Neural cell (in vitro differentiated cells): ENCODE results near the gene ITGB3. TPM values are rescaled to one million over a fixed set of nuclear protein-coding genes. Genes with fewer than 3 reads are reported as not detected.
A peak's percentile ranks its signal among the peaks of the same experiment; 100 is the strongest.

Source experiments
- H2AFZ ChIP-seq: fragments of 200-600, 300-800 bp; sonication (generic), shearing (Covaris generic); 2 replicates; pipeline ENCODE4 v1.6.0; 2014; ENCODE audit warnings: low read depth, mild to moderate bottlenecking, antibody characterized with exemption, low read length, moderate library complexity
- H3F3A ChIP-seq: fragments of 200-600 bp; shearing (Covaris generic); 2 replicates; pipeline ENCODE4 v1.6.1; 2016; ENCODE audit warnings: mild to moderate bottlenecking, moderate library complexity, mixed read lengths, antibody characterized with exemption, low read length; ENCODE audit not compliant: insufficient read depth, poor library complexity, severe bottlenecking
- H3K27ac ChIP-seq: fragments of 200-600, 300-800 bp; sonication (generic), shearing (Covaris generic); 2 replicates; pipeline ENCODE4 v1.5.1; 2014; ENCODE audit warnings: mild to moderate bottlenecking, low read length, moderate library complexity
- H3K27me3 ChIP-seq: fragments of 300-800, 200-600 bp; sonication (generic), shearing (Covaris generic); 2 replicates; pipeline ENCODE4 v1.6.0; 2014; ENCODE audit warnings: mild to moderate bottlenecking, low read depth, low read length, moderate library complexity; ENCODE audit not compliant: insufficient read depth
- H3K36me3 ChIP-seq: fragments of 300-800, 200-600 bp; sonication (generic), shearing (Covaris generic); 2 replicates; pipeline ENCODE4 v1.5.1; 2014; ENCODE audit warnings: mild to moderate bottlenecking, antibody characterized with exemption, low read length, moderate library complexity; ENCODE audit not compliant: insufficient read depth
- H3K4me2 ChIP-seq: fragments of 300-800, 200-600 bp; sonication (generic), shearing (Covaris generic); 2 replicates; pipeline ENCODE4 v1.6.0; 2014; ENCODE audit warnings: mild to moderate bottlenecking, low read length
- H3K4me3 ChIP-seq: fragments of 300-800, 200-600 bp; sonication (generic), shearing (Covaris generic); 2 replicates; pipeline ENCODE4 v1.5.1; 2014; ENCODE audit warnings: mild to moderate bottlenecking, low read length, moderate library complexity
- H3K79me2 ChIP-seq: fragments of 200-600 bp; shearing (Covaris generic); replicated peaks from 2 replicates; pipeline ENCODE4 v1.6.0; 2014; ENCODE audit warnings: mild to moderate bottlenecking, low read length, moderate library complexity; ENCODE audit not compliant: insufficient read depth
- H3K9ac ChIP-seq: fragments of 300-800, 200-600 bp; sonication (generic), shearing (Covaris generic); 2 replicates; pipeline ENCODE4 v1.6.1; 2016; ENCODE audit warnings: mild to moderate bottlenecking, low read length, mixed read lengths
- H3K9me2 ChIP-seq: fragments of 200-600 bp; shearing (Covaris generic); 2 replicates; pipeline ENCODE4 v1.6.1; 2016; ENCODE audit warnings: mild to moderate bottlenecking, low read length, mixed read lengths; ENCODE audit not compliant: insufficient read depth
- H3K9me3 ChIP-seq: fragments of 200-600, 300-800 bp; sonication (generic), shearing (Covaris generic); 2 replicates; pipeline ENCODE4 v1.6.1; 2016; ENCODE audit warnings: mild to moderate bottlenecking, mixed run types, low read length, moderate library complexity, mixed read lengths
- H4K20me1 ChIP-seq: fragments of 200-600 bp; shearing (Covaris generic); 2 replicates; pipeline ENCODE4 v1.6.1; 2016; ENCODE audit warnings: mild to moderate bottlenecking, mixed run types; ENCODE audit not compliant: insufficient read depth
- EP300 ChIP-seq: fragments of 450-650 bp; conservative IDR thresholded peaks from 2 replicates; pipeline ENCODE4 v1.6.1; 2014; ENCODE audit warnings: antibody characterized with exemption, mild to moderate bottlenecking, moderate library complexity; ENCODE audit not compliant: poor library complexity, severe bottlenecking
- EZH2 ChIP-seq: fragments of 200-600, 300-800 bp; shearing (Covaris generic), sonication (generic); IDR thresholded peaks from 2 replicates; pipeline ENCODE4 v1.6.1; 2014; ENCODE audit warnings: antibody characterized with exemption, low read length, borderline replicate concordance, mild to moderate bottlenecking; ENCODE audit not compliant: insufficient read depth, poor library complexity, severe bottlenecking
- MXI1 ChIP-seq: fragments of 450-650 bp; conservative IDR thresholded peaks from 2 replicates; pipeline ENCODE4 v1.6.1; 2014; ENCODE audit warnings: antibody characterized with exemption, mild to moderate bottlenecking; ENCODE audit not compliant: poor library complexity, severe bottlenecking
- POLR2AphosphoS5 ChIP-seq: IDR thresholded peaks from 2 replicates; pipeline ENCODE4 v1.6.1; 2012
- RAD21 ChIP-seq: fragments of 450-650 bp; conservative IDR thresholded peaks from 2 replicates; pipeline ENCODE4 v1.6.1; 2014; ENCODE audit warnings: antibody characterized with exemption, mild to moderate bottlenecking, moderate library complexity
- SMC3 ChIP-seq: fragments of 450-650 bp; conservative IDR thresholded peaks from 2 replicates; pipeline ENCODE4 v1.6.1; 2014; ENCODE audit warnings: antibody characterized with exemption, mild to moderate bottlenecking, moderate library complexity; ENCODE audit not compliant: poor library complexity
- TAF1 ChIP-seq: IDR thresholded peaks from 2 replicates; pipeline ENCODE4 v1.6.1; 2012; ENCODE audit warnings: low read depth
- polyA plus RNA-seq: library from polyadenylated mRNA; depleted of rRNA; stranded (reverse); fragments of >200 nt; gene quantifications from 2 replicates; pipeline ENCODE4 v1.2.3, GENCODE V29; 2014
- TF ChIP-seq, protein P1 (sequence below): fragments of 450-650 bp; IDR thresholded peaks from 2 replicates; pipeline ENCODE4 v1.5.1; 2014; ENCODE audit warnings: antibody characterized with exemption, mild to moderate bottlenecking, moderate library complexity; ENCODE audit not compliant: poor library complexity, severe bottlenecking
- TF ChIP-seq, protein P2 (sequence below): IDR thresholded peaks from 2 replicates; pipeline ENCODE4 v1.6.1; 2012; ENCODE audit warnings: borderline replicate concordance

Gene ITGB3
- polyA plus RNA-seq, 1 donor from 2014 or later = not detected

DNA sequence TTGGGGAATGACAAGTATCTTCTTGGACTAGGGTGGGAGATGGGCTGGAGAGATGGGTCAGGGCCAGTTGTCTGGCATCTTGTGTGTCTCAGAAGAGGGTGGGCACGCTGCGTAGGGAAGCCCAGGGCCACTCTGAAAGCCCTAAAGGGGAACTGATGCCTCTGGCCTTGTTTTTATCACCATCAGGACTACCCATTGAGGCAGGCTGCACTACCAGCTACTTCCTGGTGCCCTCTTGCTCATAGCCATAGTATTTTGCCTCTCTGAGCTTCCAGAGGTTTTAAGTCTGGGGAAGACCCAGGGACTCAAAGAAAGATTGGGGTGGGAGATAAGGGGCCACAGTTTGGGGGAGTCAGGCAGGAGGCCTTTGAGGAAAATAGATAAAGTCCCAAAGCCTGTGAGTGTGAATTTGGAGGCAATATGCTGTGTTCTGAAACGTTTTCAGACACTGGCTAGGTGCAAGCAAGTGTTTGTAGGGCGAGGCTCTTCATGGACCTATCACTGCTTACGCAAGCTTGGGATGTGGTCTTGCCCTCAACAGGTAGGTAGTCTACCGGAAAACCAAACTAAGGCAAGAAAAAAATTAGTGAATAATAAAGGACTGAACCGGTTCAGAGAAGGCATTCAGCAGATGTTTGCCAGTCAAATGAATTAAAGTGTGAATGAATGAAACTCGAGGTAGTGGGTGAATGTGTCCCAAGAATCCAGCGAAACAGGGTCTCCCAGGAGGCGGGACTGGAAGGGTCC is 688 bp upstream of the ITGB3 start:
- no peak for TF ChIP-seq MXI1
- TF ChIP-seq SMC3 = no peak
- TF ChIP-seq, protein P1, sequence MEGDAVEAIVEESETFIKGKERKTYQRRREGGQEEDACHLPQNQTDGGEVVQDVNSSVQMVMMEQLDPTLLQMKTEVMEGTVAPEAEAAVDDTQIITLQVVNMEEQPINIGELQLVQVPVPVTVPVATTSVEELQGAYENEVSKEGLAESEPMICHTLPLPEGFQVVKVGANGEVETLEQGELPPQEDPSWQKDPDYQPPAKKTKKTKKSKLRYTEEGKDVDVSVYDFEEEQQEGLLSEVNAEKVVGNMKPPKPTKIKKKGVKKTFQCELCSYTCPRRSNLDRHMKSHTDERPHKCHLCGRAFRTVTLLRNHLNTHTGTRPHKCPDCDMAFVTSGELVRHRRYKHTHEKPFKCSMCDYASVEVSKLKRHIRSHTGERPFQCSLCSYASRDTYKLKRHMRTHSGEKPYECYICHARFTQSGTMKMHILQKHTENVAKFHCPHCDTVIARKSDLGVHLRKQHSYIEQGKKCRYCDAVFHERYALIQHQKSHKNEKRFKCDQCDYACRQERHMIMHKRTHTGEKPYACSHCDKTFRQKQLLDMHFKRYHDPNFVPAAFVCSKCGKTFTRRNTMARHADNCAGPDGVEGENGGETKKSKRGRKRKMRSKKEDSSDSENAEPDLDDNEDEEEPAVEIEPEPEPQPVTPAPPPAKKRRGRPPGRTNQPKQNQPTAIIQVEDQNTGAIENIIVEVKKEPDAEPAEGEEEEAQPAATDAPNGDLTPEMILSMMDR = no peak
- TF ChIP-seq POLR2AphosphoS5 = no peak
- Histone ChIP-seq H3F3A (no peaks in the 10 kb centered on the region), H3K79me2 (no peaks in the 10 kb centered on the region), H2AFZ (no peak overlapping the region), H3K4me2 (peak overlapping the region; percentile 30), H3K27ac (no peak overlapping the region), H3K36me3 (no peaks in the 10 kb centered on the region), H3K9me3 (no peaks in the 10 kb centered on the region), H3K4me3 (peak overlapping the region; percentile 90), H3K27me3 (peaks cover 46% of the 10 kb centered on the region), H3K9me2 (no peaks in the 10 kb centered on the region), H3K9ac (peak overlapping the region; percentile 54), H4K20me1 (no peaks in the 10 kb centered on the region)

DNA sequence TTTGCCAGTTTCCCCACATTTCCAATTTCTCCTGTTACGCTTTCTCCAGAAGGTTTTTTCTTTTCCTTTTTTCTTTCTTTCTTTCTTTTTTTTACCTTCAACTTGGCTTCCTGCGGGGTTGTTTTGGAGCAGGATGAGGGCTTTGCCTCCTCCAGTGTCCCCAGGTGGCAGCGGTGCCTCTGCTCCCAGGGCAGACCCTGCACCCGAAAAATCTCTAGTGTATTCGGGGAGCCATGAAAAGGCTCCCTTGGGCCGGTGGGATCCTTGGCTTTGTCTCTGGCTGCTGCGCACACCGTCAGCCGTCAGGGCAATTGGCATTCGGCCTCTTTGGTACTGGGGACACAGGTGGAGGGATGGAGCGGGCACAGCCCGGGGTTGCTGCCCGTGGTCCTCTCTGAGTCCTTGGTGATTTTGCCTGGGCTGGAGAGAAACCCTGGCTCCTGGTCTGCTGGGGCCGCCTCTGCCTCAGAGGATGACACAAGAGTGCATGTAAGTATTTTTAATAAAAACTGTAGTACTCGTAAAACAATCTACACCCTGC is 846 bp downstream of the ITGB3 start:
- Histone ChIP-seq H3F3A (no peaks in the 10 kb centered on the region), H3K9me2 (no peaks in the 10 kb centered on the region), H3K27ac (no peak overlapping the region), H3K4me2 (peak overlapping the region; percentile 41), H3K27me3 (peaks cover 46% of the 10 kb centered on the region), H3K79me2 (no peaks in the 10 kb centered on the region), H4K20me1 (no peaks in the 10 kb centered on the region), H3K9ac (peak overlapping the region; percentile 54), H2AFZ (peak overlapping the region; percentile 3), H3K9me3 (no peaks in the 10 kb centered on the region), H3K36me3 (no peaks in the 10 kb centered on the region), H3K4me3 (peak overlapping the region; percentile 90)
- TF ChIP-seq RAD21 (no peak), EP300 (no peak), EZH2 (no peak), SMC3 (no peak), POLR2AphosphoS5 (no peak), TAF1 (no peak), MXI1 (no peak)
- TF ChIP-seq, protein P1 = no peak
- TF ChIP-seq, protein P2, sequence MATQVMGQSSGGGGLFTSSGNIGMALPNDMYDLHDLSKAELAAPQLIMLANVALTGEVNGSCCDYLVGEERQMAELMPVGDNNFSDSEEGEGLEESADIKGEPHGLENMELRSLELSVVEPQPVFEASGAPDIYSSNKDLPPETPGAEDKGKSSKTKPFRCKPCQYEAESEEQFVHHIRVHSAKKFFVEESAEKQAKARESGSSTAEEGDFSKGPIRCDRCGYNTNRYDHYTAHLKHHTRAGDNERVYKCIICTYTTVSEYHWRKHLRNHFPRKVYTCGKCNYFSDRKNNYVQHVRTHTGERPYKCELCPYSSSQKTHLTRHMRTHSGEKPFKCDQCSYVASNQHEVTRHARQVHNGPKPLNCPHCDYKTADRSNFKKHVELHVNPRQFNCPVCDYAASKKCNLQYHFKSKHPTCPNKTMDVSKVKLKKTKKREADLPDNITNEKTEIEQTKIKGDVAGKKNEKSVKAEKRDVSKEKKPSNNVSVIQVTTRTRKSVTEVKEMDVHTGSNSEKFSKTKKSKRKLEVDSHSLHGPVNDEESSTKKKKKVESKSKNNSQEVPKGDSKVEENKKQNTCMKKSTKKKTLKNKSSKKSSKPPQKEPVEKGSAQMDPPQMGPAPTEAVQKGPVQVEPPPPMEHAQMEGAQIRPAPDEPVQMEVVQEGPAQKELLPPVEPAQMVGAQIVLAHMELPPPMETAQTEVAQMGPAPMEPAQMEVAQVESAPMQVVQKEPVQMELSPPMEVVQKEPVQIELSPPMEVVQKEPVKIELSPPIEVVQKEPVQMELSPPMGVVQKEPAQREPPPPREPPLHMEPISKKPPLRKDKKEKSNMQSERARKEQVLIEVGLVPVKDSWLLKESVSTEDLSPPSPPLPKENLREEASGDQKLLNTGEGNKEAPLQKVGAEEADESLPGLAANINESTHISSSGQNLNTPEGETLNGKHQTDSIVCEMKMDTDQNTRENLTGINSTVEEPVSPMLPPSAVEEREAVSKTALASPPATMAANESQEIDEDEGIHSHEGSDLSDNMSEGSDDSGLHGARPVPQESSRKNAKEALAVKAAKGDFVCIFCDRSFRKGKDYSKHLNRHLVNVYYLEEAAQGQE = no peak
